Stimulated activated naive B cell treated with anti-CD40 and anti-IgM and Interleukin-4, amounts not matched to agents 10 μg/mL and 1 μg/mL and 100 μg/mL, for 72 hours (primary cell): Measurements from ENCODE around the gene CIB4.

ENCODE experiments used
- ATAC-seq, 2 donors: fragments of 150-1000 bp; cut with Tn5 transposase; replicated peaks; 2 replicates each; pipeline ENCODE4 v1.10.0; 2021; ENCODE audit warnings: moderate library complexity in 1 of 2
- DNase-seq: peaks from one replicate; pipeline ENCODE4 v3.0.0; 2021
- H3K27ac Mint-ChIP-seq: one replicate; pipeline ENCODE4 v1.8.0; 2022; ENCODE audit warnings: mild to moderate bottlenecking, mixed read lengths
- H3K27me3 Mint-ChIP-seq, 2 donors: one replicate each; pipeline ENCODE4 v1.8.0; 2022; ENCODE audit warnings: mixed read lengths in 2 of 2
- H3K36me3 Mint-ChIP-seq, 2 donors: one replicate each; pipeline ENCODE4 v1.8.0; 2022; ENCODE audit warnings: mixed read lengths in 2 of 2, mild to moderate bottlenecking in 1 of 2
- H3K4me1 Mint-ChIP-seq, 2 donors: one replicate each; pipeline ENCODE4 v1.8.0; 2022; ENCODE audit warnings: mixed read lengths in 2 of 2, mild to moderate bottlenecking in 1 of 2
- H3K4me3 Mint-ChIP-seq, 2 donors: one replicate each; pipeline ENCODE4 v1.8.0; 2022; ENCODE audit warnings: mild to moderate bottlenecking in 2 of 2, mixed read lengths in 2 of 2, moderate library complexity in 1 of 2
- H3K9me3 Mint-ChIP-seq, 2 donors: one replicate each; pipeline ENCODE4 v1.8.0; 2022; ENCODE audit warnings: mixed read lengths in 2 of 2, mild to moderate bottlenecking in 1 of 2

The CIB4 gene

GRCh38 chr2:26578581-26578980 lies 62.6 kb downstream of the CIB4 start:
- ATAC-seq (no peak), DNase-seq (no peak)
- Mint-ChIP-seq H3K9me3 (no peaks in the 10 kb centered on the region), H3K4me3 (no peak overlapping the region), H3K36me3 (no peaks in the 10 kb centered on the region), H3K27ac (no peak overlapping the region), H3K27me3 (peaks cover 34 to 50% of the 10 kb centered on the region in 2 donors), H3K4me1 (peaks cover 0 to 3% of the 10 kb centered on the region in 2 donors)

GRCh38 chr2:26578113-26578458 lies 63.1 kb downstream of the CIB4 start:
- Mint-ChIP-seq H3K4me1 (peaks cover 0 to 3% of the 10 kb centered on the region in 2 donors), H3K27me3 (peaks cover 34 to 55% of the 10 kb centered on the region in 2 donors), H3K27ac (no peak overlapping the region), H3K36me3 (no peaks in the 10 kb centered on the region), H3K9me3 (no peaks in the 10 kb centered on the region), H3K4me3 (no peak overlapping the region)
- ATAC-seq (peak; percentile 14 to 19), DNase-seq (no peak)

GRCh38 chr2:26577442-26578112 lies 63.6 kb downstream of the CIB4 start:
- Mint-ChIP-seq H3K9me3 (no peaks in the 10 kb centered on the region), H3K4me1 (peaks cover 0 to 3% of the 10 kb centered on the region in 2 donors), H3K27ac (no peak overlapping the region), H3K27me3 (peaks cover 34 to 58% of the 10 kb centered on the region in 2 donors), H3K36me3 (no peaks in the 10 kb centered on the region), H3K4me3 (no peak overlapping the region)
- peak; percentile 38 for DNase-seq
- peak; percentile 79 to 85 for ATAC-seq

GRCh38 chr2:26576565-26577441 lies 64.4 kb downstream of the CIB4 start:
- H3K4me3 Mint-ChIP-seq, result no peak overlapping the region
- peaks cover 0 to 3% of the 10 kb centered on the region in 2 donors for H3K4me1 Mint-ChIP-seq
- no peaks in the 10 kb centered on the region for H3K9me3 Mint-ChIP-seq
- no peaks in the 10 kb centered on the region for H3K36me3 Mint-ChIP-seq
- H3K27me3 Mint-ChIP-seq, result peaks cover 34 to 57% of the 10 kb centered on the region in 2 donors
- ATAC-seq (no peak), DNase-seq (no peak)
- no peak overlapping the region for H3K27ac Mint-ChIP-seq

- ATAC-seq (no peak), DNase-seq (no peak)
- no peak overlapping the region for H3K27ac Mint-ChIP-seq
- no peaks in the 10 kb centered on the region for H3K36me3 Mint-ChIP-seq
- H3K9me3 Mint-ChIP-seq, result no peaks in the 10 kb centered on the region
- H3K27me3 Mint-ChIP-seq, result peaks cover 27 to 50% of the 10 kb centered on the region in 2 donors
- peaks cover 0 to 3% of the 10 kb centered on the region in 2 donors for H3K4me1 Mint-ChIP-seq
- H3K4me3 Mint-ChIP-seq, result no peak overlapping the region
These were observed 65.2 kb downstream of the CIB4 start for GRCh38 chr2:26575836-26576564.

GRCh38 chr2:26574900-26575560 lies 66.1 kb downstream of the CIB4 start:
- H3K36me3 Mint-ChIP-seq, result no peaks in the 10 kb centered on the region
- no peak overlapping the region for H3K27ac Mint-ChIP-seq
- peaks cover 0 to 3% of the 10 kb centered on the region in 2 donors for H3K4me1 Mint-ChIP-seq
- no peaks in the 10 kb centered on the region for H3K9me3 Mint-ChIP-seq
- ATAC-seq (no peak), DNase-seq (no peak)
- H3K27me3 Mint-ChIP-seq, result peaks cover 35 to 56% of the 10 kb centered on the region in 2 donors
- H3K4me3 Mint-ChIP-seq, result no peak overlapping the region

GRCh38 chr2:26574066-26574899 lies 66.9 kb downstream of the CIB4 start:
- Mint-ChIP-seq H3K4me3 (no peak overlapping the region), H3K36me3 (no peaks in the 10 kb centered on the region), H3K27ac (no peak overlapping the region), H3K27me3 (peaks cover 34 to 52% of the 10 kb centered on the region in 2 donors), H3K9me3 (no peaks in the 10 kb centered on the region), H3K4me1 (peaks cover 0 to 3% of the 10 kb centered on the region in 2 donors)
- ATAC-seq (no peak), DNase-seq (no peak)

GRCh38 chr2:26573241-26573925 lies 67.8 kb downstream of the CIB4 start:
- ATAC-seq (no peak), DNase-seq (no peak)
- no peaks in the 10 kb centered on the region for H3K9me3 Mint-ChIP-seq
- no peak overlapping the region for H3K27ac Mint-ChIP-seq
- H3K4me1 Mint-ChIP-seq, result peaks cover 0 to 3% of the 10 kb centered on the region in 2 donors
- no peaks in the 10 kb centered on the region for H3K36me3 Mint-ChIP-seq
- H3K4me3 Mint-ChIP-seq, result no peak overlapping the region
- peaks cover 25 to 43% of the 10 kb centered on the region in 2 donors for H3K27me3 Mint-ChIP-seq

- H3K4me3 Mint-ChIP-seq, result no peak overlapping the region
- no peaks in the 10 kb centered on the region for H3K36me3 Mint-ChIP-seq
- ATAC-seq (no peak), DNase-seq (no peak)
- H3K27ac Mint-ChIP-seq, result no peak overlapping the region
- peaks cover 0 to 2% of the 10 kb centered on the region in 2 donors for H3K4me1 Mint-ChIP-seq
- H3K9me3 Mint-ChIP-seq, result no peaks in the 10 kb centered on the region
- peaks cover 22 to 44% of the 10 kb centered on the region in 2 donors for H3K27me3 Mint-ChIP-seq
These were observed 68.6 kb downstream of the CIB4 start for GRCh38 chr2:26572591-26572990.

- H3K9me3 Mint-ChIP-seq, result no peaks in the 10 kb centered on the region
- no peaks in the 10 kb centered on the region for H3K36me3 Mint-ChIP-seq
- no peak overlapping the region for H3K27ac Mint-ChIP-seq
- ATAC-seq (no peak), DNase-seq (no peak)
- H3K4me3 Mint-ChIP-seq, result no peak overlapping the region
- H3K27me3 Mint-ChIP-seq, result peaks cover 17 to 31% of the 10 kb centered on the region in 2 donors
- H3K4me1 Mint-ChIP-seq, result no peaks in the 10 kb centered on the region
These were observed 69.8 kb downstream of the CIB4 start for GRCh38 chr2:26571316-26571715.

- Mint-ChIP-seq H3K9me3 (no peaks in the 10 kb centered on the region), H3K4me3 (no peak overlapping the region), H3K36me3 (no peaks in the 10 kb centered on the region), H3K27ac (no peak overlapping the region), H3K4me1 (no peaks in the 10 kb centered on the region), H3K27me3 (peaks cover 26 to 28% of the 10 kb centered on the region in 2 donors)
- ATAC-seq (no peak), DNase-seq (no peak)
These were observed 71.1 kb downstream of the CIB4 start for GRCh38 chr2:26570083-26570430.

GRCh38 chr2:26569216-26570082 lies 71.7 kb downstream of the CIB4 start:
- Mint-ChIP-seq H3K4me3 (no peak overlapping the region), H3K27me3 (peaks cover 32 to 33% of the 10 kb centered on the region in 2 donors), H3K27ac (no peak overlapping the region), H3K9me3 (no peaks in the 10 kb centered on the region), H3K36me3 (no peaks in the 10 kb centered on the region), H3K4me1 (no peaks in the 10 kb centered on the region)
- ATAC-seq (no peak), DNase-seq (no peak)
